Uterus (tissue), 2 donors: ENCODE results near the gene BSX.

Experiments used
- POLR2A ChIP-seq, 2 donors: fragments of 450-650 bp; IDR thresholded peaks; one replicate each; pipeline ENCODE4 v1.6.1; 2016; ENCODE audit warnings: antibody characterized with exemption in 2 of 2, mild to moderate bottlenecking in 1 of 2, moderate library complexity in 1 of 2
- TF ChIP-seq, protein P1 (sequence below), 4 experiments: fragments of 200-600 bp in 2 of 4; fragments of 450-650 bp in 2 of 4; sonication (generic) in 2 of 4; IDR thresholded peaks; one replicate each; pipeline ENCODE4 v1.5.1; 2016 to 2019; ENCODE audit warnings: antibody characterized with exemption in 4 of 4, mild to moderate bottlenecking in 2 of 4, moderate library complexity in 1 of 4

DNA sequence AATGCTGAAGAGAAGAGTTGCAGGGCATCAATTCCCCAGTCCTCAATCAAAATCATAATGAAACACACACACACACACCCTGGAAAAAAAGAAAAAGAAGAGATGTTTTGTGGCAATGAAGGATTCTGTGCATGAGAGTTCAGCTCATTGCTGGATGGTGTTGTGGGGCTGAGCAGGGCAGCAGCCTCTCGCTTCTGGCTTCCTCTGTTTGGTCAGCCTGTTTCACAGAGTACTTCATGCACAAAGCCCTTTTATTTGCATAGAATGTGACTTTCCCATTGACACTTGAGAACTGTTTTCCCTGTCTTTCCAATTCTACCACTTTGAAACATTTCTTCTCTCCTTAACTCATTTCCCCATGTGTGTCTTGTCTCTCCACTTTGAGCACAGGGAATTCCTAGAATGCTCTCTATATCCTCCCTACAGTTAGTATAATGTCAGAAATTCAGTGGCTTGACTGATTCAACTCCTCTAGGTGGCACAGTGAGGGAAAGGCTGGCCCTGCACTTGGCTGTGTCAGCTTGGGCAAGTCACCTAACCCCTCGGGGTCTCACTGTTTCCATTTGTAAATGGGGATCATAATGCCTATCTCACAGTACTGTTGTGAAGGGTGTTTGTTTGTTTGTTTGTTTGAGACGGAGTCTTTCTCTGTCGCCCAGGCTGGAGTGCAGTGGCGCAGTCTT is 25.4 kb upstream of the BSX start:
- TF ChIP-seq, protein P1, sequence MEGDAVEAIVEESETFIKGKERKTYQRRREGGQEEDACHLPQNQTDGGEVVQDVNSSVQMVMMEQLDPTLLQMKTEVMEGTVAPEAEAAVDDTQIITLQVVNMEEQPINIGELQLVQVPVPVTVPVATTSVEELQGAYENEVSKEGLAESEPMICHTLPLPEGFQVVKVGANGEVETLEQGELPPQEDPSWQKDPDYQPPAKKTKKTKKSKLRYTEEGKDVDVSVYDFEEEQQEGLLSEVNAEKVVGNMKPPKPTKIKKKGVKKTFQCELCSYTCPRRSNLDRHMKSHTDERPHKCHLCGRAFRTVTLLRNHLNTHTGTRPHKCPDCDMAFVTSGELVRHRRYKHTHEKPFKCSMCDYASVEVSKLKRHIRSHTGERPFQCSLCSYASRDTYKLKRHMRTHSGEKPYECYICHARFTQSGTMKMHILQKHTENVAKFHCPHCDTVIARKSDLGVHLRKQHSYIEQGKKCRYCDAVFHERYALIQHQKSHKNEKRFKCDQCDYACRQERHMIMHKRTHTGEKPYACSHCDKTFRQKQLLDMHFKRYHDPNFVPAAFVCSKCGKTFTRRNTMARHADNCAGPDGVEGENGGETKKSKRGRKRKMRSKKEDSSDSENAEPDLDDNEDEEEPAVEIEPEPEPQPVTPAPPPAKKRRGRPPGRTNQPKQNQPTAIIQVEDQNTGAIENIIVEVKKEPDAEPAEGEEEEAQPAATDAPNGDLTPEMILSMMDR (IDR thresholded peaks at IDR 0.05) = no peak
- no peak for TF ChIP-seq POLR2A (IDR thresholded peaks at IDR 0.05)
